GM19372 (cell line): ENCODE data around the gene B3GLCT.

Source experiments
- ATAC-seq: cut with Tn5 transposase; IDR thresholded peaks from one replicate; pipeline ENCODE4 v1.9.1; 2021; ENCODE audit warnings: mild to moderate bottlenecking, low read depth, moderate library complexity; ENCODE audit not compliant: unreplicated experiment

B3GLCT gene

DNA sequence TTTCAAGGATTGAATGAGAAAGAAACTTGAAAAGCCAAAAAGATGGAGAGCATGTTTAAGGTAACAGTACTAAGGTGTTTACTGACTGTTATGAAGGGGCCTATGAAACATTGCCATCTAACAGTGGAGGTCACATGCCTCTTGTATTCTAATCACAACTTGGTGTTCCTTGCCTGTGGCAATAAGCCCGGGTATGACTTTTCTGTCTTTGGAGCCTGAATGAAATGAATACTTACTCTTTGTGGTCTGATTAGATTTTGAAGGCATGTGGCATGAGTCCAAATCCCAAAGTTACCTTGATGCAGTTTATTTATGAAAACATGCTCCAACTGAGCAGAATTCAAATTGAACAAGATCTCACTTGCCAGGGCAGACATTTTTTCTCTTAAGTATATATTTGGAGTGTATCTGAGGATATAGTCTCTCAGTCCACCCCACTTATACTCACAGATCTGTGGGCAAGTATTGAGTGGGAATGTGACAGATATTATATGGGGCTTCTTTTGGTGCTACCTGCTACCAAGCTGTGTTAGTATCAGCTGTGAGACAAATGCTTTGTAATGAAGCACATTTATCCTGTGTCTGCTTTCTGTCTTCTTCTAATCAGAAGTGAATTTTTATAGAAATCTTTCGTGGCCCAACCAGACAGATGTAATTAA lies 67.5 kb downstream of the B3GLCT start:
- ATAC-seq = no peak

DNA sequence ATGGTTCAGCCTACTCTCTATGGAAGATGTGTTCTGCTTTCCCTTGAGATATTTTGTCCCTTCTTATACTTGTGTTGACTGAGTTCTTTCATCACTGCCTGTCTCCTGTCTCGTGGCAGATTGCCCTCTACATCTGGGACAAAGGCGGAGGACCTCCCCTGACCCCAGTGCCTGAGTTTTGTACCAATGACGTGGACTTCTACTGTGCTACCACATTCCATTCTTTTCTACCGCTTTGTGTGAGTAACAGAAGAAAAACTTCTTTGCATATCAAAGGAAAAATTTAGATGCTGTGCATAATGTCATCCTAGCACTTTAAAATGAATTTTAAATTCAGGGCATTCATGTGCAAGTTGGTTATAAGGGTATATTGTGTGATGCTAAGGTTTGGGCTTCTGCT lies 74.6 kb downstream of the B3GLCT start:
- ATAC-seq = no peak

DNA sequence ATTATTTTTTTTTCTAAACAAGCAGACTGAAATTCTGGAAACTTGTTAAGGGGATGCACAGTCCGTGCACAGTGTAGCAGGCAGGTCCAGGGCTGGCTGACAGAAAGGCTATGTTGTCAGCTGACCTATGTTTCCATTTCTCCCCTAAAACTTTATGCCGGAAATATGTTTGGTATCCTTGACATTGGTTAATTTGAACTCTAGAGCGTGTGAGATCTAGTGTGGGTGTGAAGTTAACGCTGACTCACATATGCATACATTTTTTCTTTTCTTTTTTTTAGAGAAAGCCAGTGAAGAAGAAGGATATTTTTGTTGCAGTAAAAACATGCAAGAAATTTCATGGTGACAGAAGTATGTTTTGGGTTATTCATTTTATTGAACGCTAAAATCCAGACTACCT lies 76.6 kb downstream of the B3GLCT start:
- no peak for ATAC-seq

DNA sequence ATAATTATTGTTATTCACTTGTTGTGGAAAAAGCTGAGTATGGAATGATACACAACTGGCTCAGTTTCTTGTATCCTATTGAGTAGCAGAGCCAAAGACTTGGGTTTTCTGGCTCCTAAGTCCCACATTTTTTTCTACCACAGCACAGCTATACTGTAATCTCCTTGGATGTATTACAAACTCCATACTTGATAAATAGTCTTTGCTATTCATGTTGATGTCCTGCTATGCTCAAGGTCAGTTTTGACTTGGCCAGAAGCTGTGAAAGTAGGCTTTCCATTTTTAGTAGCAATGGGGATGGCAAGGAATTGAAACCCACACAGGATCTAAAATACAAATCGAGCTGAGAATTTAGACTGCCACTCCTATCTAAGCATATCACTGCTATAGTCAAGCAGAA lies 79.1 kb downstream of the B3GLCT start:
- no peak for ATAC-seq

DNA sequence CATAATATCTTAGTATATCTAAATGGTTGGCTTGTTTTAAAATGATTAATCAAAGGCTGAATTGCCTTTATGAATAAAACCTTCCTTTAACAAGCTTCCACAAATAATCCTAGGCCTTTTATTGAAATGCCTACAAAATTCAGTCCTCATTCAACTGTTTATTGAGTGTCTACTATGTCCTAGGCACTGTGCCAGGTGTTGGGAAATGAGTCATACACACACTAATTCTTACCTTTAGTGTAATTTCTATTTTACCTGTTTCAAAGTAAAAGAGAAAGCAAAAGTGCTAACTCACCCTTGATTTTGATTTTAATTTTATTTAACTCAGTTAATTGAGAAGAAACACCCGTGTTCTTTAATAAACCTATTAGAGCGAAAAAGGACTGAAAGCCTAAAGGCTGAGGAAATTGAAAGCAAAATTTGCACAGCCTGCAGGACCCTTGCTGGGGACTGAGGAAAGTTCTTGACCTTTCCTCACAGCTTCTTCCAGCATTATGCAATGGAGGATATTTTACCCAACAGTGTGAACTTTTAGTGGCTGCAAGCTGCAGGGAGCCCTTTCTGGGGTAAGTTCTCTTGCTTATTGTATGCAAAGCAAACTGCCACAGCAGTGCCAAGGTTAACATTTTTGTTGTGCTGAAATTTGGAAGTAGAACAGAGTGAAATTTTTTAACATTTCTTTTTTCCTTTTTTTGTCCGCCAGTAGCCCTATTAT lies 83.1 kb downstream of the B3GLCT start:
- no peak for ATAC-seq

DNA sequence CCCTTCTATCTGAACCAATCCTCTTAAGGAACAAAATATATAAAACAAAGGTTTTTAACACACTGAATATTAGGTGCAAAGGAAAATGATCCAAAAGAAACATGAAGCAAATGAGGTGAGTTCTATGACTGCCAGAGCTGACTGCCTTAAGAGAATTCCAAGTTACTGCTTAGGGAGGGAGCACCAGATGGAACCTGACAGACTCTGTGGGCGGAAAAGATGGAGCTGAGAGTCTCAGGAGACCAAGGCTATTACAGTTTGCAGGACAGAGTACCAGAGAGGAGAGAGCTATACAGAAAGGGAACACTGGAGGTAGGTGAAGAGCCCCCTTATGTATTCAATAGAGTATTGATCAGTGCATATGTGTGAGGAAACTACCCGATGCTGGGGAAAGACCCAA lies 87.2 kb downstream of the B3GLCT start:
- no peak for ATAC-seq

DNA sequence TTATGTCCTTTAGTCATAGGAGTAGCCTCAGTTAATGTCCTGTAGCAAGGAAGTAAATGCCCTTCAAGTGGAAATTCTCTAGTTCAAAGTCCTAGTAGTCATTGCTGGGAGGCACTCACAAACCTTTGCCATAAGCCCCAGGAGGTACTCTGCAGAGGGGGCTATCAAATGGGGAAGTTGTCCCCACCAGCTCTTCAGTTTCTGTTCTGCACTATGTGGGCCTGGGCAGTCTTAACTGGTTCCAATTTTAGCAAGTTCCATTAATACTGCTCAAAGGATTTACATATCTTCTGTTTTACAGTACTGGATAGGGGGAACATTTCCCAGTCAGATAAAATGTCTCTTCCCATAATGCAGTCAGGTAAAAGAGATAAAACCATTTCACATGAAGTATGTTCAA lies 101.3 kb downstream of the B3GLCT start:
- ATAC-seq = no peak

DNA sequence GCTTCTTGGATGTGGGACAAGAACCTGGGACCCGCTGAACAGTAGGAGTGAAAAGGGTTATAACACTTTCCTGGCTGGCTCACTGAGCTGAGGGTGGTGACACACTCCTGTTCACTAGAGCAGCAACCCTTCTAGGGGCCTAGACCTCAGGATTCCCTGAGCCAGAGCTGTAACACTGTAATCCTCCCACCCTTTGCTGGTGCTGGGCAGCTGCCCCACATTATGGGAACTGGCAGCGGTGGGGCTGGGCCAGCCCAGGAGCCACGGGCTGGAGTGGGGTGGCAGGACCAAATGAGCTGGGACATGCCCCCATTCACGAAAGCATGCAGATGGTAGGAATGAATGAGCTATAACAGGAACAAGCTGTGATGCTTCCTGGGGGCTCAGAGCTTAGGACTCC lies 110.6 kb downstream of the B3GLCT start:
- no peak for ATAC-seq

DNA sequence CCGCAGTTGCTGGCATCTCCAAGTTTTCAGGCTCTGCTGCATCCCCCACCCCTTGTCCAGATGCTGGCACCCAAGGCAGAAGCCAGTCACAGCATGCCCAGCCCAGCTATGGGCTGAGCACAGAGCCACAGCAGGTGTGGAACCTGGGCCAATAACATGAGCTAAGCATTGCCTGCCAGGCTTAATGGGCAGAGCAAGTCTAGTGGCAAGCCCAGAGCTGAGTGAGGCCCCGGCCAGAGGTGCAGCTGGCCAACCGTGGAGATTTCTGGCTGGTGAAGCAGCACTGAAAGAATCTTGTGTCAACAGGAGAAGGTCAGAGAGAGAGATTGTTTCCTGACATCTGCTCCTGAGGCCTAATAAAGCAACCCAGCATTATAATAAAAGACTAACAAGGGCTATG lies 111.0 kb downstream of the B3GLCT start:
- no peak for ATAC-seq

DNA sequence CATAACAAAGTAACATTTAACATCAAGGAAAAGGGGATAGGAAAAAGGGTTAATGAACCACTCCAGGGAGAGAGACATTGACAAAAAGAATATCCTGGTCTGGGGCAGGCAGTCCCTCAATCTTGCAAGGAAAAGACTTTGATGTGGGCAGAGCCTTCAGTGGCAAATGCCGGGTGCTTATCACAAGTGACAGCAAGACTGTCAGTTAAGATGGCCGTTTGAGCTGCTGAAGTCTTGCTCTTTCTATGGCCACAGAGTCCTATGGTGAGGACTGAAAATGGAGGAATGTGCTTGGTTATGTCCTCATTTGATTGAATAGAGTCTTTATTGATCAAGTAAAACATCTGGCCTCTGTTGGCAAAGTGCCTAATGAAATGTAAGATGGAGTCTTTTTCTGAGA lies 112.1 kb downstream of the B3GLCT start:
- no peak for ATAC-seq

DNA sequence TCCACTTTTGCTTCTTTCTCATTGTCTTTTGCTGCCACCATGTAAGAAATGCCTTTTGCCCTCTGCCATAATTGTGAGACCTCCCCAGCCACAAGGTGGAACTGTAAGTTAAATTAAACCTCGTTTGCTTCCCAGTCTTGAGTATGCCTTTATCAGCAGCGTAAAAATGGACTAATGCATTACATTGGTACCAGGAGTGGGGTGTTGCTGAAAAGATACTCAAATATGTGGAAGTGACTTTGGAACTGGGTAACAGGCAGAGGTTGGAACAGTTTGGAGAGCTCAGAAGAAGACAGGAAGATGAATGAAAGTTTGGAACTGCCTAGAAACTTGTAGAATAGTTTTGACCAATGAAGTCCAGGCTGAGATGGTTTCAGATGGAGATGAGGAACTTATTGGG lies 115.2 kb downstream of the B3GLCT start:
- no peak for ATAC-seq

DNA sequence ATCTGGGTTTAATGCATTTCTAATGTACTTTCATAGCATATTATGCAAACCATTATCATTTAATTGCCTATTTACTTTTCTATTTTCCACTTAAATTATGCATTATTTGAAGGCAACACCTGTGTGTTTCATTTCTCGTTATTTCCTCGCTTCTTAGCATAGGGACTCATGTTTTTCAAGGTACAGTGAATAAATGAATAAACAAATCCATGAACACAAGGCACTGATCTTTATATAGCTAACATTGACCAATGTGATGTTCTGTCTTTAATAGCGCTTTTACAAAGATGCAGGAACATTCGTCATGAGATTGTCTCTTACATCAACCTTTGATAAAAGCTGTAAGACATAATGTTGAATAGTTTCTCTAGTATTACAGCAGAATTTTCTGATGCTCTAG lies 121.2 kb downstream of the B3GLCT start:
- ATAC-seq = no peak

DNA sequence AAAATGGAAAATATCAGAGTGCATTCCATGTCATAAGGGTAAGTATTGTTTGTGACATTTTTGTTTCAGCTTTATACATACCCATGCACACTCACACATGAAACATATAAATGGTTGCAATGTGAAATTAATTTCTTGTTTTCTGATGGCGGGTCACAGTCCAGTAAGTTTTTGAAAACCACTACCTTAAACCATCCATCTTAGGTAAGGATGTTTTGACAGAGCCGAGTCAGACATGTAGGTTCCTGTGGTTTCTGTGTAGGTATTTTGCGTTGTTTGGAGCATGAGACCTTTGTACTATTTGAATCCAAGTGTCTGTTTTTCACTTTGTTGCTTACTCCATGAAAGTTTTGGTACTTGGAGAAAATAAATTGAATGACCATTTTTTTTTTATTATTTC lies 121.7 kb downstream of the B3GLCT start:
- ATAC-seq = no peak

DNA sequence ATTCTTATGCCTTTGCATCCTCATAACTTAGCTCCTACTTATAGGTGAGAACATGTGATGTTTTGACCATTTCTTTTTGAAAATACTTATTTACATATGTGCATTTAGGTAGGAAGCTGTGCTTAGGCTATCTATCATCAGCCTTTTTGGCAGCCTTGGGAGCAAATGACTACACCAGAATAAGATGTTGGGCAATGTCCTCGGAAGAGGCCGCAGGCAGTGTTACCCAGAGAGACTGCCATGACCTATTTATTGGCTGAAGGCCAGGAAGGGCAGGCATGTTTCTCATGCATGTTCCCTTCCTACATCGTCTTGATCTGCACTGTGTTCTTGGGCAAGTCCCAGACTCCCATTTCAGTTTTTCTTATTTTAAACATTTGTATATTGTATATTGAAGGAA lies 122.3 kb downstream of the B3GLCT start:
- ATAC-seq = no peak

DNA sequence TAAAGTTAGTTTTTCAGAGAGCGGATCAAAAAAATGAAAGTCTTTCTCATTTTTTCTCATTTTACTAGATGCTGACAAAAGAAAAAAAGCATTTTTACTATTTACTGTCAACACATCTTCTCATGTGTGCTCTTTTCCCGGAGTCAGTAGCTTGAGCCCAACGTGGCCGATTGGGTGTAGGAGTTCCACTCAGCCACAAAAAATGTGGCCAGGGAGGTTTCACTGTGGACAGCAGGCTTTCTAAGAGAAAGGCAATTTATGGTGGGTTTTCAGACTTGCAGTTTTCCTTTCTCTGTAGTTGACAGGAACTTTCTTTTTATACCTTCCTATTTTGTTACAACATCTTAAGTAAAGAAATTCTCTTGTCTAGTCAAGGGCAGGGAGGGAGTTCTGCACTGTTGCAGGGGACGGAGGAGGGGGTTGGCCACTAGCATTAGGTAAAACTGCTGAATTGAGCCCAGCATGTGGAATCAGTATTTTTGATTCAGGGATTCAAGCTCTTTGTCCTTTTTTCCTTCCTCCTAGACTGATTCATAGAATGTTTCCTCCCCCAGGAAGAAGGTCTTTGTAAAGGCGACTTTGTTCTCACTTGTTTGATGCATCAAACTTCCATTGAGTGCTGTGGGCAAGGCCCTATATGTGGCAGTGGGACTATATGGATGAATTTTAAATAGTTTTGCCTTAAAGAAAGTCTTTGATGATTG lies 123.1 kb downstream of the B3GLCT start:
- ATAC-seq = no peak

DNA sequence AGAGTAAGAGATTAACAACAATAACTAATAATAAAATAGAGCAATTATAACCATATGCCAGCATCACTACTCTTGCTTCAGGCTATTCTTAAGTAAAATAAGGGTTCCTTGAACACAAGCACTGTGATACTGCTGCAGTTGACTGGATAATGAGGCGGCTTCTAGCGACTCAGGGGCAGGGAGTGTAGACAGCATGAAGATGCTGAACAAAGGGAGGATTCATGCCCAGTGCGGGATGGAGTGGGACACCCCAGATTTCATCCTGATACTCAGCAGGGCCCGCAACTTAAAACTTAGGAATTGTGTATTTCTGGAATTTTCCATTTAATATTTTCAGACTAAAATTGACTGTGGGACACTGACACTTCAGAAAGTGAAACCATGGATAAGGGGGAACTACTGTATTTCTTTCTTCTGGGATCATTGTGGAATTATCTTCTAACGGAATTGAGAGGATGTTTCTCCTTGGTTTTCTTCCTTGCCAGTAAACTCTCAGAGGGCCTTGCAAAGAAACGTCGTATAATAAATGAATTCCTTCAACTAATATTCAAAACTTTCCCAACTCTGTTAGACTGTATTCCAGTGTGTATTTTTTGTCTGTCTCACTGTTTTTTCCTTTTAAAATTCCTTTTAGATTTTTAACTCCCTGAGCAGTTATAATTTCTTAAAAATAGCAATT lies 127.5 kb downstream of the B3GLCT start:
- ATAC-seq = no peak

DNA sequence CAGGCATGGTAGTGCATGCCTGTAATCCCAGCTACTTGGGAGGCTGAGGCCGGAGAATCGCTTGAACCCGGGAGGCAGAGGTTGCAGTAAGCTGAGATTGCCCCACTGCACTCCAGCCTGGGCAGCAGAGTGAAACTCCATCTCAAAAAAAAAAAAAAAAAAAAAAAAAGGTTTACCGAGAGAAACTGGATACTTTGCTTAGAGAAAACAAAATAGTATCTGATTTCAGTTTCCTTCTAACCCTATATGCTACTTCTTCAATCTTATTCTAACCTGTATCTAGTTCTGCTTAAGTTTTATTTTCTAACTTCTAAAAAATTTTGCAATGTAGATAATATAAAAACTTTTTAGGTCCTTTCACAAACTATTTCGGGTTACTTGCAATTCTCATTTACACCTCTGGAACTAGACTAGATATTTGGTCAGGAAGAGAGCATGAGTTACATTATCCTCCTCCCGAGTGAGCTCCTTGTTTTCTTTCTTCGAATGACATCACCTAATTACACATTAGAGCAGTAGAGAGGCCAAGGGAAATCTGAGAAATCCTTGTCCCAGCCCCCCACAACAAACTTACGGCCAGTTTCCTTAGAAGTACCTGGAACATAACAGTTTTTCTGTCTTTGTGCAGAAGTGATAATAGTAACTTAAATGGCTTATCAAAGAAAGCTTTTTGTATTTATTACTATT lies 128.9 kb downstream of the B3GLCT start:
- no peak for ATAC-seq

DNA sequence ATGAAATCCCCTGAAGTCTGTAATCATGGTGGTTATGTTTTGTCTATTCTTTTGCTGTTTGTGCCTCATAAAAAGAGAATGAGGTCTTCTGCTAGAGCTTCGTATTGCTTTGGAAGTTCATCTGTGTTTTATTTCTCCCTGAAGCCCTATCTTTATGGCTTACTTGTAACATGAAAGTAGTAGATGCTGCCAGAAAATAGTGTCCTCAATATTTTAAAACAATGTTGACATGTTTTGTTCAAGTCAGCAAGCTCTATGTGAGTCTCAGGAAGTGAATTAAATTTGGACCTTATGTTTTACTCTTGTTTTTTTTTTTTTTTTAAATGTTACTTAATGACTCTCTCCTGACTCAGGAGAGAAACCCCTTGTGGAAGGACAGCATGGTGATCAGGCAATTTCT lies 130.5 kb downstream of the B3GLCT start:
- ATAC-seq = no peak

DNA sequence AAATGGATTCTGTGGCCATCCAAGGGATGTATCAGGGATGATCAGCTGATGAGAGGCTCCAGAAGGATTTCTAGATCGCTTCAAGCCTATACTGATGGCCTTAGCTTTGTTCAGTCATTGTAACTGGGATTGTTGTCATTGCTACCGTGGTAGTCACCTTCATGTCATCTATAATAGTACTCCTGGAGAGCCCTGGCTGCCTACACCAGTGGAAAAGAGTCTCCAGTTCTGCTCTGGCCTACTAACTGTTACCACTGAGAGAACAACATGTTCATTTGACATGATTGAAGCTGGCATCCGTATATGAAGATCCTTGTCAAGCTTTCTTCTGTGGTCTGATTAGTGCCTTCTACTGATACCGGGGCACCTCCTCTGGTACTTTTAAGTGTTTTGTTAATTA lies 131.3 kb downstream of the B3GLCT start:
- no peak for ATAC-seq

DNA sequence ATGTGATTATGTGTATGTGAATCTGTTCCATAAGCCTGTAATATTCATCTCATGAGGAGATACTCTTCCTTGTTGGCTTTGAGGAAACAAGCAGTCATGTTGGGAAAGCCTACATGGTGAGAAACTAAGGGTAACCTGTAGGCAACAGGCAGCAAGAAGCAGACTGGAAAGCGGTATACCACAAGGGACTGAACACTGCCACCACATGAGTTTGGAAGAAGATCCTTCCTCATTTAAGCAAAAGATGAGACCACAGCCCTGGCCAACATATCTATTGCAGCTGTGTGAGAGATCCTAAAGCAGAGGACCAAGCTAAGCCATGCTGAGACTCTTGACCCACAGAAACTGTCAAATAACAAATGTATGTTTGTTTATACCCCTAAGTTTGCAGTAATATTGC lies 134.8 kb downstream of the B3GLCT start:
- ATAC-seq = no peak
